GM23338 (cell line): ENCODE results near the gene CIPC. TPM values are rescaled to one million over a fixed set of nuclear protein-coding genes. Genes with fewer than 3 reads are reported as not detected.

ENCODE experiments used
- ATAC-seq: fragments of 200-7000 bp; cut with Tn5 transposase; 3 replicates; pipeline ENCODE4 v1.9.1; 2020
- DNase-seq: peaks from one replicate; pipeline ENCODE4 v3.0.0-alpha.2; 2015; ENCODE audit warnings: low spot score
- H2AFZ ChIP-seq: fragments of 200-600 bp; sonication (generic); 2 replicates; pipeline ENCODE4 v1.8.0; 2016; ENCODE audit warnings: antibody characterized with exemption, mild to moderate bottlenecking, moderate library complexity
- H3F3A ChIP-seq: fragments of 200-600 bp; sonication (generic); replicated peaks from 2 replicates; pipeline ENCODE4 v1.8.0; 2017; ENCODE audit warnings: antibody characterized with exemption, mixed run types, low read depth
- H3K27ac ChIP-seq: fragments of 200-600 bp; sonication (generic); 2 replicates; pipeline ENCODE4 v1.6.1; 2016; ENCODE audit warnings: low read depth
- H3K27me3 ChIP-seq: fragments of 200-600 bp; sonication (generic); 2 replicates; pipeline ENCODE4 v1.8.0; 2016; ENCODE audit warnings: mild to moderate bottlenecking, mixed run types, moderate library complexity; ENCODE audit not compliant: insufficient read depth
- H3K36me3 ChIP-seq: fragments of 200-600 bp; sonication (generic); 2 replicates; pipeline ENCODE4 v1.8.0; 2016; ENCODE audit warnings: mild to moderate bottlenecking; ENCODE audit not compliant: insufficient read depth
- H3K4me1 ChIP-seq: fragments of 200-600 bp; sonication (generic); 2 replicates; pipeline ENCODE4 v1.8.0; 2016; ENCODE audit warnings: mild to moderate bottlenecking, moderate library complexity; ENCODE audit not compliant: insufficient read depth
- H3K4me2 ChIP-seq: fragments of 200-600 bp; sonication (generic); 2 replicates; pipeline ENCODE4 v1.7.1; 2017; ENCODE audit warnings: mixed run types
- H3K4me3 ChIP-seq: fragments of 200-600 bp; sonication (generic); 2 replicates; pipeline ENCODE4 v1.6.1; 2016; ENCODE audit warnings: mixed run types
- H3K79me2 ChIP-seq: fragments of 200-600 bp; sonication (generic); replicated peaks from 2 replicates; pipeline ENCODE4 v1.8.0; 2017; ENCODE audit warnings: mild to moderate bottlenecking; ENCODE audit not compliant: insufficient read depth
- H3K9me2 ChIP-seq: fragments of 200-600 bp; sonication (generic); 2 replicates; pipeline ENCODE4 v1.8.0; 2017; ENCODE audit not compliant: insufficient read depth
- H4K20me1 ChIP-seq: fragments of 200-600 bp; sonication (generic); replicated peaks from 2 replicates; pipeline ENCODE4 v1.8.0; 2017; ENCODE audit warnings: mild to moderate bottlenecking; ENCODE audit not compliant: insufficient read depth
- H3K27ac Mint-ChIP-seq: 2 replicates; pipeline ENCODE4 v1.8.0; 2020; ENCODE audit warnings: inconsistent platforms, mild to moderate bottlenecking, moderate library complexity, mixed read lengths
- H3K27me3 Mint-ChIP-seq: 3 replicates; pipeline ENCODE4 v1.8.0; 2022; ENCODE audit warnings: low read depth, mild to moderate bottlenecking, moderate library complexity, mixed read lengths, inconsistent platforms; ENCODE audit not compliant: insufficient read depth, poor library complexity
- H3K36me3 Mint-ChIP-seq: 3 replicates; pipeline ENCODE4 v1.8.0; 2021; ENCODE audit warnings: low read depth, mild to moderate bottlenecking, inconsistent platforms, moderate library complexity, mixed read lengths
- H3K4me1 Mint-ChIP-seq: 3 replicates; pipeline ENCODE4 v1.8.0; 2020; ENCODE audit warnings: mild to moderate bottlenecking, inconsistent platforms, mixed read lengths
- H3K4me3 Mint-ChIP-seq: 3 replicates; pipeline ENCODE4 v1.8.0; 2021; ENCODE audit warnings: moderate library complexity, mild to moderate bottlenecking, inconsistent platforms, mixed read lengths
- H3K9me3 Mint-ChIP-seq: 3 replicates; pipeline ENCODE4 v1.8.0; 2020; ENCODE audit warnings: moderate library complexity, mild to moderate bottlenecking, inconsistent platforms, mixed read lengths
- CREB1 ChIP-seq: fragments of 250-450 bp; sonication (Bioruptor Pico); IDR thresholded peaks from 2 replicates; pipeline ENCODE4 v1.5.0; 2020; ENCODE audit warnings: low read depth, mild to moderate bottlenecking, moderate library complexity
- ETS1 ChIP-seq: IDR thresholded peaks from 2 replicates; pipeline ENCODE4 v1.6.1; 2016; ENCODE audit warnings: antibody characterized with exemption
- EZH2 ChIP-seq: fragments of 200-600 bp; sonication (generic); IDR thresholded peaks from one replicate; pipeline ENCODE4 v1.8.0; 2017; ENCODE audit warnings: antibody characterized with exemption, mild to moderate bottlenecking, low read depth; ENCODE audit not compliant: unreplicated experiment
- EZH2phosphoT487 ChIP-seq: fragments of 200-600 bp; sonication (generic); IDR thresholded peaks from one replicate; pipeline ENCODE4 v1.8.1; 2018; ENCODE audit warnings: antibody characterized with exemption; ENCODE audit not compliant: unreplicated experiment
- JUNB ChIP-seq: IDR thresholded peaks from one replicate; pipeline ENCODE4 v1.6.1; 2016; ENCODE audit warnings: antibody characterized with exemption; ENCODE audit not compliant: unreplicated experiment
- NANOG ChIP-seq: IDR thresholded peaks from 2 replicates; pipeline ENCODE4 v1.6.1; 2016; ENCODE audit warnings: antibody characterized with exemption, borderline replicate concordance
- POLR2AphosphoS5 ChIP-seq: IDR thresholded peaks from 2 replicates; pipeline ENCODE4 v1.6.1; 2016; ENCODE audit warnings: antibody characterized with exemption, low read depth
- REST ChIP-seq: IDR thresholded peaks from one replicate; pipeline ENCODE4 v1.6.1; 2018; ENCODE audit warnings: antibody characterized with exemption; ENCODE audit not compliant: unreplicated experiment
- STAT1 ChIP-seq: IDR thresholded peaks from one replicate; pipeline ENCODE4 v1.6.1; 2016; ENCODE audit warnings: antibody characterized with exemption; ENCODE audit not compliant: unreplicated experiment
- ZNF114 ChIP-seq: fragments of 250-450 bp; sonication (Bioruptor Pico); IDR thresholded peaks from 2 replicates; pipeline ENCODE4 v1.5.0; 2020; ENCODE audit warnings: mild to moderate bottlenecking, moderate library complexity
- ZNF331 ChIP-seq: fragments of 250-450 bp; sonication (Bioruptor Pico); IDR thresholded peaks from 2 replicates; pipeline ENCODE4 v1.5.0; 2020; ENCODE audit warnings: low read depth, mild to moderate bottlenecking, moderate library complexity
- ZNF462 ChIP-seq: fragments of 250-450 bp; sonication (Bioruptor Pico); IDR thresholded peaks from 2 replicates; pipeline ENCODE4 v1.5.0; 2020; ENCODE audit warnings: mild to moderate bottlenecking, moderate library complexity
- polyA plus RNA-seq: library from polyadenylated mRNA; unstranded; fragments of >200 nt; fragmentation: Nextera tagmentation; extraction: Ambion mirVana; gene quantifications from 2 replicates; pipeline ENCODE4 v1.2.1, GENCODE V29; 2016
- total RNA-seq: library from RNA; depleted of rRNA; stranded (reverse); fragments of >200 nt; shearing (Covaris generic); gene quantifications from 2 replicates; pipeline ENCODE4 v1.2.3, GENCODE V29; 2014
- TF ChIP-seq, protein P1 (sequence below), 2 experiments: fragments of 200-600 bp in 1 of 2; sonication (generic) in 1 of 2; conservative IDR thresholded peaks; 2 replicates each; pipeline versions ENCODE4 v1.5.1 to v1.6.1; 2016 to 2017; ENCODE audit warnings: antibody characterized with exemption in 2 of 2, low read depth in 2 of 2, mild to moderate bottlenecking in 2 of 2, moderate library complexity in 1 of 2

CIPC gene
- total and polyA plus RNA-seq, 2 experiments from 2014 or later = 8.1 to 36.9 TPM

DNA sequence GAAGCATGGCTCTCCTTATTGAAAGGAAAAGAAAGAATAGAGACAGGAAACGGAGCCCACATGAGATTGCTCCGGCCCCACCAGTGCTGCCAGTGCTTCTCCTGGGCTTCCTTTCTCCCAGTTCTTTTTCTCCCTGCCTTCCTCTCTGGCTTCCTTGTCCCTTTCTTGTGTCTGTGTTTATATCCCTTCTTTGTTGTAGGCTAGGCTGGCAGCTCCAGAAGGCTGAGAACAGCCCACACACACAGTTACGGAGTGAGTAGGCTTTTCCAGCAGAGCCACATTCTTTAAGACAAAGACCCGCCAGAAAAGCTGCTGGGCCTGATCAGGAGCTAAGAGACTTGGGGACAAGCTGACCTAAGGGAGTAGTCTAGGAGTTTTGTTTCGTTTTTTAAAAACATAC, 13.0 kb downstream of the CIPC start:
- Mint-ChIP-seq H3K4me3 (peak overlapping the region; percentile 54), H3K36me3 (peaks cover 61% of the 10 kb centered on the region), H3K4me1 (peaks cover 54% of the 10 kb centered on the region), H3K27ac (peak overlapping the region; percentile 98), H3K27me3 (peaks cover 2% of the 10 kb centered on the region), H3K9me3 (no peaks in the 10 kb centered on the region)
- ATAC-seq (peak; percentile 97), DNase-seq (peak; percentile 92)
- H3K4me3 ChIP-seq = peak overlapping the region; percentile 17
- peak overlapping the region; percentile 57; the same call in 1 of the 2 replicates for H3K4me2 ChIP-seq
- H3K79me2 ChIP-seq = peaks cover 13% of the 10 kb centered on the region
- H3F3A ChIP-seq = peaks cover 11% of the 10 kb centered on the region; the same call in 1 of the 2 replicates
- H2AFZ ChIP-seq = no peak overlapping the region
- no peaks in the 10 kb centered on the region for H4K20me1 ChIP-seq
- TF ChIP-seq CREB1 (CRISPR knock-in tag) (peak; percentile 46; the same call in 1 of the 2 replicates), JUNB (no peak), ETS1 (peak; percentile 51), REST (no peak), EZH2phosphoT487 (no peak), EZH2 (no peak), STAT1 (no peak), ZNF462 (CRISPR knock-in tag) (peak; percentile 87), ZNF331 (no peak), NANOG (no peak), ZNF114 (CRISPR knock-in tag) (no peak), POLR2AphosphoS5 (no peak)
- TF ChIP-seq, protein P1, sequence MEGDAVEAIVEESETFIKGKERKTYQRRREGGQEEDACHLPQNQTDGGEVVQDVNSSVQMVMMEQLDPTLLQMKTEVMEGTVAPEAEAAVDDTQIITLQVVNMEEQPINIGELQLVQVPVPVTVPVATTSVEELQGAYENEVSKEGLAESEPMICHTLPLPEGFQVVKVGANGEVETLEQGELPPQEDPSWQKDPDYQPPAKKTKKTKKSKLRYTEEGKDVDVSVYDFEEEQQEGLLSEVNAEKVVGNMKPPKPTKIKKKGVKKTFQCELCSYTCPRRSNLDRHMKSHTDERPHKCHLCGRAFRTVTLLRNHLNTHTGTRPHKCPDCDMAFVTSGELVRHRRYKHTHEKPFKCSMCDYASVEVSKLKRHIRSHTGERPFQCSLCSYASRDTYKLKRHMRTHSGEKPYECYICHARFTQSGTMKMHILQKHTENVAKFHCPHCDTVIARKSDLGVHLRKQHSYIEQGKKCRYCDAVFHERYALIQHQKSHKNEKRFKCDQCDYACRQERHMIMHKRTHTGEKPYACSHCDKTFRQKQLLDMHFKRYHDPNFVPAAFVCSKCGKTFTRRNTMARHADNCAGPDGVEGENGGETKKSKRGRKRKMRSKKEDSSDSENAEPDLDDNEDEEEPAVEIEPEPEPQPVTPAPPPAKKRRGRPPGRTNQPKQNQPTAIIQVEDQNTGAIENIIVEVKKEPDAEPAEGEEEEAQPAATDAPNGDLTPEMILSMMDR (conservative IDR thresholded peaks at IDR 0.05; ENCODE audit: low read depth in 2 of 2) = no peak
- peaks cover 31% of the 10 kb centered on the region for H3K4me1 ChIP-seq
- no peaks in the 10 kb centered on the region for H3K9me2 ChIP-seq
- no peaks in the 10 kb centered on the region for H3K27me3 ChIP-seq
- H3K36me3 ChIP-seq = peaks cover 19% of the 10 kb centered on the region
- H3K27ac ChIP-seq = peak overlapping the region; percentile 96
